ENCODE measurements around the gene MDM1.

The MDM1 gene

DNA sequence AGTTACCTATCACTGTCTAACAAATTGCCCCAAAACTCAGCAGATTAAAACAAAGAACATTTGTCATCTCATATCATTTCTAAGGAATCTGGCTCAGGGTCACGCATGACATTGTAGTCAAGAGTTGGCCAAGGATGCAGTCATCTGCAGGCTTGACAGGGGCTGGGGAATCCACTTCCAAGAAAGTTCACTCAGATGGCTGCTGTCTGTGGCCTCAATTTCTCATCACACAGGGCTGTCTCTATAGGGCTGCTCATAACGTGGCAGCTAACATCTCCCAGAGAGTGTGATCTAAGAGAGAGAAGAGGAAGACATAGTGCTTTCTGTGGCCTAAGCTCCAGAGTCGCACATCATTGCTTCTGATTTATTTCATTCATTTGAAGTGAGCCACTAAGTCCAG is 61.8 kb downstream of the MDM1 start:
- no peak for DNase-seq

DNA sequence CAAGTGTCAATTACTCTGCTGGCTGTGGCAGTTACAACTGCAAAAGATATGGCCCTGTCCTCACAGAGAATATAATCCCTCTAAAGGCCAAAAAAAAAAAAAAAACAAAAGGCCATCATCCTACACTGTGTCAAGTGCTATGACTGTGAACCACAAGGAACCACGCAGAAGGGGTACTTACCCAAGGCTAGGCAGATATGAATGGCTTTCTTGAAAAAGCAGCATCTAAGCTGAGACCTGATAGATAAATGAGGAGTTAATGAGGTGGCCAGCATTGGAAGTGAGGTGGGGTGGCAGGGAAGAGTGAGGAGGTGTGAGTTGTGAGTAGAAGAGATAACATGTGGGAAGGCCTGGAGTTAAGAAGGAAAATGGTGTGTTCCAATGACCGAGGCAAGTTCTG is 62.4 kb downstream of the MDM1 start:
- no peak for DNase-seq

GRCh38 chr12:68268967-68269366 is 63.2 kb downstream of the MDM1 start:
- DNase-seq: no peak

- no peak for DNase-seq
Observed at GRCh38 chr12:68267892-68268396, 64.2 kb downstream of the MDM1 start.

- no peak for DNase-seq
Observed at GRCh38 chr12:68264857-68265256, 67.3 kb downstream of the MDM1 start.

DNA sequence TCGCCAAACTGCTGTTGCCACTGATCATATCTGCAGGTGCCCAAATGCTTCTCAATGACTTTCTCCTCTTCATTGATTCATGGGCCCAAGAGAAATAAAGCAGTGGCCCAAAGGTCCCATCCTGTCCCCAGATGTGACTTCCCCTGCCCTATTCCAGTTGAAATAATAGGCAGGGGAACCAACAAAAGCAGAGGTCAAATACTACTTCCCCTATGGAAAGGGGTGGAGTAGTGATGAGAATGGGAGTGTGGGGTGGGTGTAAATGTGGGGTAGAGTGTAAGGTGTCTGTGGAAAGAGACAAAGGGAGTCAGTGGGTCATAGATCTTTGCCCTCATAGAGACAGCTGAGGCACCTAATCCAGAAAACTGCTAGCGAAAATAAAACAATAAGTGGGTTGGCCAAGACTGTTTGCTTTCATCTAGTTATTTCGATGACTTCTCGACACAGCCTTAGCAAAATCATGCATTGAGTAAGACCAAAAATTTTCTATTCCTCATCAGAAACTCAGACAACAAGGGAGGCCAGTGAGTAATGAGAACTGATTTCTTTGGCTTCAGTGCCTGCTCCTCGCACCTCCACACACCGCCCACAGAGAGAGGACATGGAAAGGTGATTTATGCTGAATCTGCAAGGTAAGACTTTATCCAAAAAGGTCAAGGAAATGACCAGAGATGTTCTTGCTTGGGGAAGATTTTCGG is 67.9 kb downstream of the MDM1 start:
- DNase-seq: no peak

- no peak for DNase-seq
Observed at GRCh38 chr12:68263366-68263765, 68.8 kb downstream of the MDM1 start.

GRCh38 chr12:68261896-68262295 is 70.3 kb downstream of the MDM1 start:
- no peak for DNase-seq

DNA sequence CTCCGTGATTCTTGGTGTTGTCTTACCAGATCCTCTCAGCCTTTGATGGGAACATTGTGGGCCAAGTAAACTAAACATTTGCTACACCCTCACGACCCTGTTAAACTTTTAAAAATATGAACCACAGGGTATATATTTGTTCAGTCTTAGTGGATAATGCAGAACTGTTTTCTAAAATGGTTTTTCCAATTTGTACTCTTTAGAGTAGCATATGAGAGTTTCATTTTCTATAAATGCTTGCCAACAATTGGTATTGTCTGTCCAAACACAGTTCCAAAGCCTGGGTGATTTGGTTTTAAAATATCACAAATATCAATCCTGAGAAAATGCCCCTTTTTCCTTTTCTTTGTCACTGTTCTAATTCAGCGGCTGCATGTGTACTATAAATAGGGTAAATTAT is 72.0 kb downstream of the MDM1 start:
- DNase-seq: no peak

- no peak for DNase-seq
Observed at GRCh38 chr12:68259318-68259940, 72.7 kb downstream of the MDM1 start.

- DNase-seq: no peak
Observed at GRCh38 chr12:68253504-68253903, 78.7 kb downstream of the MDM1 start, which contains the start of gene IL22. IL22 (minus strand) TSS chr12:68253604; CDS start chr12:68253448, 156 bp downstream.

DNA sequence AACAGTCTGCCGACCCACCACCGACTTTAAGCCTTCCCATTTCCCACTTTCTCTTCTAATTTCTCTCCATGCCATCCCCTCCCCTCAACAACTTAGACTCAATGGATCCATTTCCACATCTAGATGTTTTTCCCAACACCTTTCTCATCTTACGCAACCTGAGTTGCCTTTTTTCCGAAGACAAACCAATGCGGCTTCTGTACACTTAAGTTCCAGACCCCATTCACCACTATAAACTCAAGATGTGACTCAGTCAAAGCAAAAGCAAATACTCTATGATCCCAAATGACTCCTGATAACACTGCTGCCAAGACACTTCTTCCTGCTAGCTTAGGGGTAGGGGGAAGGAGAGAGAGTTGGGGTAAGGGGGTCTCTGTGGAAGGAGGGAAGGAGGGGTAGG is 80.1 kb downstream of the MDM1 start:
- DNase-seq: no peak

GRCh38 chr12:68250454-68250853 is 81.7 kb downstream of the MDM1 start:
- no peak for DNase-seq

- no peak for DNase-seq
Observed at GRCh38 chr12:68247785-68248184, 84.4 kb downstream of the MDM1 start.

DNA sequence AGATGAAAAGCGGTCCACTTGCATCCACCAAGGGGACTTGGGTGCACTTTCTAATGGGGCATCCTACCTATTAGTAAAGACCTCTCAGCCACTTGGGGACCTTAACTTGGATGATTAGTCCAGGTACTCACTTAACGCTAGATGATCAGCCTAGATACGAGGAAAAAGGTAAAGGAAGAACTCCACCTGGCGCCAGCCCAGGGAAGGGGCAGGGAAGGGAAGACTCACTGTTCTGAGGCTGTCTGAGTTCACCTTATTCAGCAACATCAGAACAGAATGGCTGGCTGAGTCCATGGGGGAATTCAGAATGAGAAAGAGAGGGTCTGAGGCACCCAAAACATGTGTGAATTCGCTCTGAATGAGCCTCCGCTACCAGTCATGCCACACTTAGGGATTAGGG is 85.8 kb downstream of the MDM1 start:
- DNase-seq: no peak

- no peak for DNase-seq
Observed at GRCh38 chr12:68245180-68246021, 86.8 kb downstream of the MDM1 start.

All from activated CD4-positive, CD25-positive, alpha-beta regulatory T cell (primary cell).